OCI-LY7 (cell line): ENCODE data around the gene KCNMB2.

ENCODE experiments used
- EZH2phosphoT487 ChIP-seq: fragments of 200-600 bp; sonication (generic); IDR thresholded peaks from 2 replicates; pipeline ENCODE4 v1.6.1; 2018; ENCODE audit warnings: low read depth, borderline replicate concordance, mild to moderate bottlenecking, mixed run types, antibody characterized with exemption, low read length, moderate library complexity, mixed read lengths
- TF ChIP-seq, protein P1 (sequence below): fragments of 200-600 bp; sonication (generic); conservative IDR thresholded peaks from 2 replicates; pipeline ENCODE4 v1.5.1; 2014; ENCODE audit warnings: mild to moderate bottlenecking, antibody characterized with exemption, low read length, moderate library complexity, mixed read lengths

DNA sequence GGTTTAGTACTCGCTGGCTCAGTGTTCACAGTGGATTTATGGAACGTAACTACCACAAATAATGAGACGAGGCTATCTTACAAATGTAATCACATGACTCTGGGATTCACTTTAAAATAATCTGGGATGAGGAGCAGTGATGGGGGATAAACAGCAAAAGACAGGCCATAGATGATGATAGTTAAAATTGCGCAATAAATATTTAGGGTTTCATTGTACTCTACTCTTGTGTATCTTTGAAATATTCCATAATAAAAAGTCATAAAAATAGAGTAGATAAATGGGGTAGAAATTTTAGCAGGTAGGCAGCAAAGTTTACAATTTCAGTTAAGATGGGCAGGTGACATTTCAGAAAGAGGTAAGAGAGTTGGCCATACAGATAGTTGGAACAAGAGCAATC is 196.6 kb downstream of the KCNMB2 start:
- TF ChIP-seq, protein P1, sequence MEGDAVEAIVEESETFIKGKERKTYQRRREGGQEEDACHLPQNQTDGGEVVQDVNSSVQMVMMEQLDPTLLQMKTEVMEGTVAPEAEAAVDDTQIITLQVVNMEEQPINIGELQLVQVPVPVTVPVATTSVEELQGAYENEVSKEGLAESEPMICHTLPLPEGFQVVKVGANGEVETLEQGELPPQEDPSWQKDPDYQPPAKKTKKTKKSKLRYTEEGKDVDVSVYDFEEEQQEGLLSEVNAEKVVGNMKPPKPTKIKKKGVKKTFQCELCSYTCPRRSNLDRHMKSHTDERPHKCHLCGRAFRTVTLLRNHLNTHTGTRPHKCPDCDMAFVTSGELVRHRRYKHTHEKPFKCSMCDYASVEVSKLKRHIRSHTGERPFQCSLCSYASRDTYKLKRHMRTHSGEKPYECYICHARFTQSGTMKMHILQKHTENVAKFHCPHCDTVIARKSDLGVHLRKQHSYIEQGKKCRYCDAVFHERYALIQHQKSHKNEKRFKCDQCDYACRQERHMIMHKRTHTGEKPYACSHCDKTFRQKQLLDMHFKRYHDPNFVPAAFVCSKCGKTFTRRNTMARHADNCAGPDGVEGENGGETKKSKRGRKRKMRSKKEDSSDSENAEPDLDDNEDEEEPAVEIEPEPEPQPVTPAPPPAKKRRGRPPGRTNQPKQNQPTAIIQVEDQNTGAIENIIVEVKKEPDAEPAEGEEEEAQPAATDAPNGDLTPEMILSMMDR = no peak
- no peak for TF ChIP-seq EZH2phosphoT487
